A549 treated with AZD2906 at 1 μM for 4 hours (cell line): ENCODE results near the gene LRCH3. TPM values are rescaled to one million over a fixed set of nuclear protein-coding genes. Genes with fewer than 3 reads are reported as not detected.

ENCODE experiments used
- total RNA-seq: library from RNA; stranded (reverse); fragments of 200-300 nt; extraction: Qiagen RNA extraction; gene quantifications from 5 replicates; pipeline ENCODE4 v1.2.3, GENCODE V29; 2022

The LRCH3 gene
- 12.4 to 17.3 TPM (median 13.1 TPM) in 5 replicates for total RNA-seq

DNA sequence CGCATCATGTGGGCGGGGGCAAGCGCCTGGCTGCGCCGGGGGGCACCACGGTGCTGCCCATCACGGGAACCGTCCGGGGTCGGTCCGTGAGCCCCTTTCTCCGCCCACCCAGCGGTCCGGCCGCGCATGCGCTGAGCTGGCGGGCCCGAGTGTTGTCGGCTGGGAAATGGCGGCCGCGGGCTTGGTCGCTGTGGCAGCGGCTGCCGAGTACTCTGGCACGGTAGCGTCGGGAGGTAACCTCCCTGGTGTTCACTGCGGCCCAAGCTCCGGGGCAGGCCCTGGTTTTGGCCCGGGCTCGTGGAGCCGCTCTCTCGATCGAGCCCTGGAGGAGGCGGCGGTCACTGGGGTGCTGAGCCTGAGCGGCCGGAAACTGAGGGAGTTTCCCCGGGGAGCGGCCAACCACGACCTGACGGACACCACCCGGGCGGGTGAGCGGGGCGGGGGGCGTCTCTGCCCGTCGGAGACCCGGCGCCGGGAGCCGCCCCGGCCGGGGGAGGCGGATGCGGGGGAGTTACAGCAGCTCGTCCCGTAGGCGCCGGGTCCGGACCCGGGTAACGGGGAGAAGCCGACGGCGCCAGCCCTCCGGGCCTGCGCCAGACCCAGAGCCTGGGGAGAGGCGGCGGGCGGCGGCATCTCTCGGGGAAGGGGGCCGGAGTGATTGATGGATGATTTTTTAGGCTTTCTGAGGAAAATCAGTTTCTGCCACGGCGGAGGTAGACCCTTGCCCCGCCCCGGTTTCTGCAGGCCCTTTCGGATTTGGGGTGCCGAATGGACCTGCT is at the start of gene LRCH3:
Gene LRCH3, plus strand, starts transcription at position 142 of the 779 bp plus-strand sequence. Its CDS starts 25 bp downstream, at position 167.

GRCh38 chr3:197749601-197750395 is 41.3 kb upstream of the LRCH3 start, which contains the start of gene FYTTD1:
Gene FYTTD1, plus strand, starts transcription at chr3:197749883. Its CDS starts 89 bp downstream, at chr3:197749972.

Other genes starting within 250 kb of the LRCH3 start
- gene BDH1, start 235.3 kb upstream of the LRCH3 start, total RNA-seq: 2.9 to 4.0 TPM (median 3.5 TPM) in 5 replicates
- gene RUBCN, start 54.4 kb upstream of the LRCH3 start, total RNA-seq: 8.3 to 10.0 TPM (median 8.8 TPM) in 5 replicates
- gene FYTTD1, start 41.4 kb upstream of the LRCH3 start, total RNA-seq: 22.0 to 30.9 TPM (median 24.1 TPM) in 5 replicates
- 916 to 1,108 TPM (median 1,019 TPM) in 5 replicates for gene RPL35A, start 158.9 kb downstream of the LRCH3 start, total RNA-seq
- gene LMLN, start 169.0 kb downstream of the LRCH3 start, total RNA-seq: 1.4 to 2.3 TPM (median 2.1 TPM) in 5 replicates